ENCODE data around the gene NUDT21. TPM values are rescaled to one million over a fixed set of nuclear protein-coding genes. Genes with fewer than 3 reads are reported as not detected.
"Not testable (repeated sequence)": the region's sequence is repeated elsewhere in the genome, so short reads cannot be mapped to it uniquely, and the experiment has no call there.

Gene NUDT21
- 58.6 and 64.5 TPM in 2 replicates for total RNA-seq

- Histone ChIP-seq H3K36me3 (ENCODE audit: insufficient read depth, low read length) (peaks cover 38% of the 10 kb centered on the region), H3K9me3 (ENCODE audit: low read depth, low read length) (no peaks in the 10 kb centered on the region), H3K4me1 (ENCODE audit: insufficient read depth, low read length) (peaks cover 28% of the 10 kb centered on the region), H3K27ac (ENCODE audit: low read depth, low read length) (peak within 1 kb of the TSS; percentile 50), H3K4me2 (ENCODE audit: insufficient read depth, low read length) (peak within 1 kb of the TSS; percentile 89), H2AFZ (ENCODE audit: low read length) (peak within 1 kb of the TSS; percentile 92), H3K79me2 (ENCODE audit: insufficient read depth, low read length) (peaks cover 79% of the 10 kb centered on the region), H4K20me1 (ENCODE audit: insufficient read depth, low read length) (peaks cover 32% of the 10 kb centered on the region), H3K27me3 (ENCODE audit: insufficient read depth, low read length) (no peaks in the 10 kb centered on the region), H3K4me3 (ENCODE audit: insufficient read depth, low read length) (peak within 1 kb of the TSS; percentile 90)
- peak; percentile 98 for DNase-seq (ENCODE audit: insufficient read length, low spot score, missing footprints)
- TF ChIP-seq, protein P1, sequence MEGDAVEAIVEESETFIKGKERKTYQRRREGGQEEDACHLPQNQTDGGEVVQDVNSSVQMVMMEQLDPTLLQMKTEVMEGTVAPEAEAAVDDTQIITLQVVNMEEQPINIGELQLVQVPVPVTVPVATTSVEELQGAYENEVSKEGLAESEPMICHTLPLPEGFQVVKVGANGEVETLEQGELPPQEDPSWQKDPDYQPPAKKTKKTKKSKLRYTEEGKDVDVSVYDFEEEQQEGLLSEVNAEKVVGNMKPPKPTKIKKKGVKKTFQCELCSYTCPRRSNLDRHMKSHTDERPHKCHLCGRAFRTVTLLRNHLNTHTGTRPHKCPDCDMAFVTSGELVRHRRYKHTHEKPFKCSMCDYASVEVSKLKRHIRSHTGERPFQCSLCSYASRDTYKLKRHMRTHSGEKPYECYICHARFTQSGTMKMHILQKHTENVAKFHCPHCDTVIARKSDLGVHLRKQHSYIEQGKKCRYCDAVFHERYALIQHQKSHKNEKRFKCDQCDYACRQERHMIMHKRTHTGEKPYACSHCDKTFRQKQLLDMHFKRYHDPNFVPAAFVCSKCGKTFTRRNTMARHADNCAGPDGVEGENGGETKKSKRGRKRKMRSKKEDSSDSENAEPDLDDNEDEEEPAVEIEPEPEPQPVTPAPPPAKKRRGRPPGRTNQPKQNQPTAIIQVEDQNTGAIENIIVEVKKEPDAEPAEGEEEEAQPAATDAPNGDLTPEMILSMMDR (IDR thresholded peaks at IDR 0.05; ENCODE audit: extremely low read depth, low read depth, low read length) = no peak
Observed at GRCh38 chr16:56450986-56451752, at the start of gene NUDT21, which contains the start of gene OGFOD1. Gene NUDT21, minus strand, starts transcription at chr16:56451332. Its CDS starts 130 bp downstream, at chr16:56451202. Gene OGFOD1, plus strand, starts transcription at chr16:56451554. Its CDS starts 59 bp downstream, at chr16:56451613.

- Histone ChIP-seq H3K79me2 (ENCODE audit: insufficient read depth, low read length) (no peaks in the 10 kb centered on the region), H3K4me2 (ENCODE audit: insufficient read depth, low read length) (no peak overlapping the region), H3K36me3 (ENCODE audit: insufficient read depth, low read length) (peaks cover 21% of the 10 kb centered on the region), H3K4me3 (ENCODE audit: insufficient read depth, low read length) (no peak overlapping the region), H4K20me1 (ENCODE audit: insufficient read depth, low read length) (no peaks in the 10 kb centered on the region), H3K27ac (ENCODE audit: low read depth, low read length) (no peak overlapping the region), H2AFZ (ENCODE audit: low read length) (no peak overlapping the region), H3K27me3 (ENCODE audit: insufficient read depth, low read length) (no peaks in the 10 kb centered on the region), H3K4me1 (ENCODE audit: insufficient read depth, low read length) (no peaks in the 10 kb centered on the region), H3K9me3 (ENCODE audit: low read depth, low read length) (no peaks in the 10 kb centered on the region)
- DNase-seq (ENCODE audit: insufficient read length, low spot score, missing footprints) = no peak
- TF ChIP-seq, protein P1 (IDR thresholded peaks at IDR 0.05; ENCODE audit: extremely low read depth, low read depth, low read length) = no peak
Observed at GRCh38 chr16:56493815-56494214, 42.7 kb upstream of the NUDT21 start.

GRCh38 chr16:56493126-56493525 lies 42.0 kb upstream of the NUDT21 start:
- Histone ChIP-seq H3K27ac (ENCODE audit: low read depth, low read length) (no peak overlapping the region), H3K9me3 (ENCODE audit: low read depth, low read length) (no peaks in the 10 kb centered on the region), H3K36me3 (ENCODE audit: insufficient read depth, low read length) (peaks cover 14% of the 10 kb centered on the region), H4K20me1 (ENCODE audit: insufficient read depth, low read length) (no peaks in the 10 kb centered on the region), H3K4me2 (ENCODE audit: insufficient read depth, low read length) (no peak overlapping the region), H3K4me1 (ENCODE audit: insufficient read depth, low read length) (no peaks in the 10 kb centered on the region), H3K79me2 (ENCODE audit: insufficient read depth, low read length) (no peaks in the 10 kb centered on the region), H3K27me3 (ENCODE audit: insufficient read depth, low read length) (no peaks in the 10 kb centered on the region), H3K4me3 (ENCODE audit: insufficient read depth, low read length) (no peak overlapping the region), H2AFZ (ENCODE audit: low read length) (no peak overlapping the region)
- no peak for DNase-seq (ENCODE audit: insufficient read length, low spot score, missing footprints)
- TF ChIP-seq, protein P1 (IDR thresholded peaks at IDR 0.05; ENCODE audit: extremely low read depth, low read depth, low read length) = no peak

- H3K4me1 ChIP-seq (ENCODE audit: insufficient read depth, low read length) = no peaks in the 10 kb centered on the region
- DNase-seq (ENCODE audit: insufficient read length, low spot score, missing footprints) = no peak
- TF ChIP-seq, protein P1 (IDR thresholded peaks at IDR 0.05; ENCODE audit: extremely low read depth, low read depth, low read length) = no peak
- no peak overlapping the region for H3K4me3 ChIP-seq (ENCODE audit: insufficient read depth, low read length)
- H3K36me3 ChIP-seq (ENCODE audit: insufficient read depth, low read length) = peaks cover 1% of the 10 kb centered on the region
- no peak overlapping the region for H3K4me2 ChIP-seq (ENCODE audit: insufficient read depth, low read length)
- no peak overlapping the region for H3K27ac ChIP-seq (ENCODE audit: low read depth, low read length)
- H3K79me2 ChIP-seq (ENCODE audit: insufficient read depth, low read length) = no peaks in the 10 kb centered on the region
- no peaks in the 10 kb centered on the region for H3K27me3 ChIP-seq (ENCODE audit: insufficient read depth, low read length)
- H4K20me1 ChIP-seq (ENCODE audit: insufficient read depth, low read length) = no peaks in the 10 kb centered on the region
- H2AFZ ChIP-seq (ENCODE audit: low read length) = no peak overlapping the region
- no peaks in the 10 kb centered on the region for H3K9me3 ChIP-seq (ENCODE audit: low read depth, low read length)
Observed at GRCh38 chr16:56491657-56492261, 40.6 kb upstream of the NUDT21 start.

DNA sequence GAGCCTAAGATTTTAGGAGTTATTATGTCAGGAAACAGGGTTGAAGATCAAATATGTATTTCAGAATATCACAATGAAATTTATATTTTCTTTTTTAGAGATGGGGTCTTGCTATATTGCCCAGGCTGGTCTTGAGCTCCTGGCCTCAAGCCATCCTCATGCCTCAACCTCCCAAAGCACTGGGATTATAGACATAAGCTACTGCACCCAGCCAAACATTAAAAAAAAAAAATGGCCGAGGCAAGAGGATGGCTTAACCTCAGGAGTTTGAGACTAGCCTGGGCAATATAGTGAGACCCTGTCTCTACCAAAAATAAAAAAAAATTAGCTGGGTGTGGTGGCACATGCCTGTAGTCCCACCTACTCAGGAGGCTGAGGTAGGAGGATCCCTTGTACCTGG lies 37.7 kb upstream of the NUDT21 start:
- H4K20me1 ChIP-seq (ENCODE audit: insufficient read depth, low read length); H3K27me3 ChIP-seq (ENCODE audit: insufficient read depth, low read length); H3K9me3 ChIP-seq (ENCODE audit: low read depth, low read length); DNase-seq (ENCODE audit: insufficient read length, low spot score, missing footprints); H3K4me1 ChIP-seq (ENCODE audit: insufficient read depth, low read length); H3K4me2 ChIP-seq (ENCODE audit: insufficient read depth, low read length); H3K27ac ChIP-seq (ENCODE audit: low read depth, low read length); H3K4me3 ChIP-seq (ENCODE audit: insufficient read depth, low read length); H2AFZ ChIP-seq (ENCODE audit: low read length); H3K79me2 ChIP-seq (ENCODE audit: insufficient read depth, low read length): not testable (repeated sequence)
- H3K36me3 ChIP-seq (ENCODE audit: insufficient read depth, low read length) = peaks cover 15% of the 10 kb centered on the region
